Sigmoid colon (tissue), 7 donors: ENCODE results near the gene NRGN. TPM values are rescaled to one million over a fixed set of nuclear protein-coding genes. Genes with fewer than 3 reads are reported as not detected.
A peak's percentile ranks its signal among the peaks of the same experiment; 100 is the strongest.

ENCODE experiments used
- DNase-seq: peaks from one replicate; pipeline ENCODE4 v3.0.0-alpha.2; 2019
- H3K27ac ChIP-seq, 4 donors: fragments of 200-600 bp; sonication (generic); one replicate each; pipeline ENCODE4 v1.5.1; 2016 to 2019; ENCODE audit warnings: mild to moderate bottlenecking in 1 of 4
- H3K27me3 ChIP-seq, 3 donors: fragments of 200-600 bp; sonication (generic); one replicate each; pipeline ENCODE4 v1.5.1; 2019; ENCODE audit warnings: mild to moderate bottlenecking in 1 of 3
- H3K36me3 ChIP-seq, 4 donors: fragments of 200-600 bp; sonication (generic); one replicate each; pipeline ENCODE4 v1.5.1; 2016 to 2019
- H3K4me1 ChIP-seq, 4 donors: fragments of 200-600 bp; sonication (generic); one replicate each; pipeline ENCODE4 v1.5.1; 2017 to 2019
- H3K4me3 ChIP-seq, 4 donors: fragments of 200-600 bp; sonication (generic); one replicate each; pipeline ENCODE4 v1.5.1; 2017 to 2019; ENCODE audit warnings: mild to moderate bottlenecking in 2 of 4, moderate library complexity in 1 of 4
- H3K9me3 ChIP-seq, 4 donors: fragments of 200-600 bp in 3 of 4; sonication (generic) in 3 of 4; one replicate each; pipeline versions ENCODE4 v1.5.1 to v1.6.1; 2013 to 2019
- EP300 ChIP-seq, 4 donors: sonication (generic); formaldehyde crosslinking; IDR thresholded peaks; one replicate each; pipeline ENCODE4 v1.6.1; 2017; ENCODE audit warnings: antibody characterized with exemption in 4 of 4
- POLR2A ChIP-seq, 2 donors: fragments of 450-650 bp; IDR thresholded peaks; one replicate each; pipeline ENCODE4 v1.6.1; 2016; ENCODE audit warnings: antibody characterized with exemption in 2 of 2, mild to moderate bottlenecking in 2 of 2, moderate library complexity in 2 of 2
- POLR2AphosphoS5 ChIP-seq, 4 donors: sonication (generic); formaldehyde crosslinking; IDR thresholded peaks; one replicate each; pipeline ENCODE4 v1.6.1; 2017; ENCODE audit warnings: antibody characterized with exemption in 4 of 4
- WGBS, 2 donors: extraction: QIAGEN DNeasy Blood & Tissue Kit; methylation state at CpG; one replicate each; pipeline ENCODE4 v1.1.7; 2013; 5-methylcytosine and 5-hydroxymethylcytosine counted together
- intact Hi-C: fragments of 100-400 bp; cut with DNase I; formaldehyde crosslinking; loops from one replicate; pipeline ENCODE4 v1.15.1; 2023
- polyA plus RNA-seq, 3 donors: library from polyadenylated mRNA; stranded (reverse); fragments of 200-250 nt; gene quantifications; one replicate each; pipeline ENCODE4 v1.2.3, GENCODE V29; 2013
- total RNA-seq, 4 donors: library from RNA; depleted of rRNA; stranded (reverse); fragments of >200 nt; gene quantifications; one replicate each; pipeline ENCODE4 v1.1.0, GENCODE V29; 2016
- TF ChIP-seq, protein P1 (sequence below), 4 experiments: fragments of 450-650 bp in 3 of 4; fragments of 200-600 bp in 1 of 4; IDR thresholded peaks; one replicate each; pipeline ENCODE4 v1.5.1; 2016 to 2019; ENCODE audit warnings: antibody characterized with exemption in 4 of 4, mild to moderate bottlenecking in 3 of 4, moderate library complexity in 2 of 4
- donor health status: healthy with polysubstance abuse.
- donor health status: Bipolar disorder and iron deficiency.
- donor health status: healthy.

The NRGN gene
- total and polyA plus RNA-seq, 7 donors: 0.95 to 7.4 (median 1.3) TPM; not detected in 2

DNA sequence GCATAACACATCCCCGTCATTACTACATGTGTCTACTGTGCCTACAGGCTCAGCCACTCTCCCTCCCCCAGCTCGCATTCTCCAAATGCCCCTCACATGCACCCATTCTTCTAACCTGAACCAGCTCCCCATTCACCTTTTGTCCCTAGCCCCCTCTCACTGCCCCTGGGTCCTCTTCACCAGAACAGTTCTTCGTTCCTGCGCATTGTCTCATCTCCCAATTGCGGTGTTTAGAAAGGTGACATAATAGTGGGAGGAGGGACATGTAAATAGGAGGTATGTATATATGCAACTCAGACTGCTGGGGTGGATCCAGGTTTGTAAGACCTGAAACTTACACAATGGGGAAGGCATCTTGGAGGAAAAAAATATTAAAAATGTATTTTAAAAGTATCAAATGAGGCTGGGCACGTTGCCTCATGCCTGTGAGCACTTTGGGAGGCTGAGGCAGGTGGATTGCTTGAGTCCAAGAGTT lies 17.0 kb downstream of the NRGN start:
- TF ChIP-seq POLR2A (IDR thresholded peaks at IDR 0.05) (no peak), EP300 (IDR thresholded peaks at IDR 0.05) (no peak), POLR2AphosphoS5 (IDR thresholded peaks at IDR 0.05) (no peak)
- TF ChIP-seq, protein P1, sequence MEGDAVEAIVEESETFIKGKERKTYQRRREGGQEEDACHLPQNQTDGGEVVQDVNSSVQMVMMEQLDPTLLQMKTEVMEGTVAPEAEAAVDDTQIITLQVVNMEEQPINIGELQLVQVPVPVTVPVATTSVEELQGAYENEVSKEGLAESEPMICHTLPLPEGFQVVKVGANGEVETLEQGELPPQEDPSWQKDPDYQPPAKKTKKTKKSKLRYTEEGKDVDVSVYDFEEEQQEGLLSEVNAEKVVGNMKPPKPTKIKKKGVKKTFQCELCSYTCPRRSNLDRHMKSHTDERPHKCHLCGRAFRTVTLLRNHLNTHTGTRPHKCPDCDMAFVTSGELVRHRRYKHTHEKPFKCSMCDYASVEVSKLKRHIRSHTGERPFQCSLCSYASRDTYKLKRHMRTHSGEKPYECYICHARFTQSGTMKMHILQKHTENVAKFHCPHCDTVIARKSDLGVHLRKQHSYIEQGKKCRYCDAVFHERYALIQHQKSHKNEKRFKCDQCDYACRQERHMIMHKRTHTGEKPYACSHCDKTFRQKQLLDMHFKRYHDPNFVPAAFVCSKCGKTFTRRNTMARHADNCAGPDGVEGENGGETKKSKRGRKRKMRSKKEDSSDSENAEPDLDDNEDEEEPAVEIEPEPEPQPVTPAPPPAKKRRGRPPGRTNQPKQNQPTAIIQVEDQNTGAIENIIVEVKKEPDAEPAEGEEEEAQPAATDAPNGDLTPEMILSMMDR (IDR thresholded peaks at IDR 0.05): no peak
- 76 to 87% methylated on average over 6 of the region's 6 CpGs for WGBS, 2 donors
- Histone ChIP-seq H3K36me3 (no peaks in the 10 kb centered on the region), H3K9me3 (no peaks in the 10 kb centered on the region), H3K4me3 (no peak overlapping the region), H3K27ac (no peak overlapping the region), H3K27me3 (peaks cover 36 to 96% (median 69%) of the 10 kb centered on the region in 3 donors), H3K4me1 (peaks cover 0 to 34% (median 28%) of the 10 kb centered on the region in 4 donors)
- intact Hi-C loops: loop anchor here (10.0 kb wide), 1 partner anchor 198 kb away; the partner anchor contains the start of gene CCDC15
- DNase-seq: no peak

- H3K36me3 ChIP-seq: no peaks in the 10 kb centered on the region
- WGBS, 2 donors: 81 to 91% methylated on average over 3 of the region's 3 CpGs
- peaks cover 40 to 96% (median 69%) of the 10 kb centered on the region in 3 donors for H3K27me3 ChIP-seq
- H3K9me3 ChIP-seq: no peaks in the 10 kb centered on the region
- TF ChIP-seq POLR2AphosphoS5 (IDR thresholded peaks at IDR 0.05): no peak
- TF ChIP-seq POLR2A (IDR thresholded peaks at IDR 0.05): no peak
- TF ChIP-seq EP300 (IDR thresholded peaks at IDR 0.05): no peak
- TF ChIP-seq, protein P1 (IDR thresholded peaks at IDR 0.05): no peak
- H3K4me1 ChIP-seq: peaks cover 0 to 36% (median 34%) of the 10 kb centered on the region in 4 donors
- intact Hi-C loops: loop anchor here (10.0 kb wide), 1 partner anchor 197 kb away; the partner anchor contains the start of gene CCDC15
- no peak for DNase-seq
- no peak overlapping the region for H3K4me3 ChIP-seq
- no peak overlapping the region for H3K27ac ChIP-seq
These were observed 17.6 kb downstream of the NRGN start for GRCh38 chr11:124757320-124757719.

DNA sequence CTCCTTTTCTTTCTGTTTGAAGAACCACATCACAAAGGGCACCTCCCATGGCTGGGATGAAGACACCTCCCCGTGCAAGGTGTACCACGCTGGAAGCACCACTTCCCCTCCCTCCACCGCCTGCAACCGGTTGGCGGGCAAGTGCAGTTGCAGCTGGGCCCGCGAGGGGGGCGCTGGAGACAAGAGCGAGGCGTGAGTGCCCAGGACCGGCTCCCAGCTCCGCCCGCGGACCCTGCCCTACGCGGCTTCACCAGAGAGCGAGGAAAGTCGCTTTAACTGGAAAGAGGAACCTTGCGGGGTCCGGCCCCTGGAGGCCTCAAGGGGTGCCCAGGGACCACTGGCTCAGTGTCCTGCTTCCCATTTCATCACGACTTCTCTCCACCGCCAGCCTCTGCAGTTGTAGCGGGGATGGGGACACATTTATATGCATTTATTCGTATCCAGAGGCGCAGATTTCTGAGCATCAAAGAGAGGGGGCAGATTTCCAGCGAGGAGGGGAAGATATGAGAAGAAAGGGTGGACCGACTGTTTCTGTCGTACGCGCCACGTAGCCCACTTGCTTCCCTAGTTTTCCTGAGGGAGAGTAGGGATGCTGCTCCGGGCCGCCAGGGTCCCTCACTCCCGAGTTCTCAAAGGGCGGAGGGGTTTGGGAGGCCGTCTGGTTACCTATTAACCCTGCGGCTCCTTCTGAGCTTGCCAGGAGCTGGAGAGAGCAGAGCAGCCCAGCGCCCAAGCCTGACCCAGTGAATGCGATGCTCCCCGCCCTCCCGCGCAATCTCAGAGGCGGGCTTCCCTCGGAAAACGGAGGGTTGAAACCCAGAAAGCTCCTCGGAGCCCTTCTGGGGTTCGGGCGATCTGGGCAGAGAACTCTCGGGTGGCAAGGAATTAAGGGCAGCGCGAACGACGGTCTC lies 18.9 kb downstream of the NRGN start:
- H3K27me3 ChIP-seq: peaks cover 47 to 96% (median 72%) of the 10 kb centered on the region in 3 donors
- TF ChIP-seq EP300 (IDR thresholded peaks at IDR 0.05) (no peak), POLR2AphosphoS5 (IDR thresholded peaks at IDR 0.05) (peak in 1 of 4 donors; percentile 17), POLR2A (IDR thresholded peaks at IDR 0.05) (no peak)
- TF ChIP-seq, protein P1 (IDR thresholded peaks at IDR 0.05): peak; percentile 31 to 75 (median 64)
- H3K36me3 ChIP-seq: no peaks in the 10 kb centered on the region
- H3K4me1 ChIP-seq: peaks cover 0 to 47% (median 44%) of the 10 kb centered on the region in 4 donors
- H3K9me3 ChIP-seq: no peaks in the 10 kb centered on the region
- H3K27ac ChIP-seq: peak overlapping the region; percentile 17 to 76 (median 52)
- 3 to 11% methylated on average over 53 of the region's 53 CpGs for WGBS, 2 donors
- intact Hi-C loops: loop anchor here (10.0 kb wide), 1 partner anchor 196 kb away; the partner anchor contains the start of gene CCDC15
- H3K4me3 ChIP-seq: peak overlapping the region in 3 of 4 donors; percentile 25 to 44 (median 41)
- peak; percentile 82 for DNase-seq

DNA sequence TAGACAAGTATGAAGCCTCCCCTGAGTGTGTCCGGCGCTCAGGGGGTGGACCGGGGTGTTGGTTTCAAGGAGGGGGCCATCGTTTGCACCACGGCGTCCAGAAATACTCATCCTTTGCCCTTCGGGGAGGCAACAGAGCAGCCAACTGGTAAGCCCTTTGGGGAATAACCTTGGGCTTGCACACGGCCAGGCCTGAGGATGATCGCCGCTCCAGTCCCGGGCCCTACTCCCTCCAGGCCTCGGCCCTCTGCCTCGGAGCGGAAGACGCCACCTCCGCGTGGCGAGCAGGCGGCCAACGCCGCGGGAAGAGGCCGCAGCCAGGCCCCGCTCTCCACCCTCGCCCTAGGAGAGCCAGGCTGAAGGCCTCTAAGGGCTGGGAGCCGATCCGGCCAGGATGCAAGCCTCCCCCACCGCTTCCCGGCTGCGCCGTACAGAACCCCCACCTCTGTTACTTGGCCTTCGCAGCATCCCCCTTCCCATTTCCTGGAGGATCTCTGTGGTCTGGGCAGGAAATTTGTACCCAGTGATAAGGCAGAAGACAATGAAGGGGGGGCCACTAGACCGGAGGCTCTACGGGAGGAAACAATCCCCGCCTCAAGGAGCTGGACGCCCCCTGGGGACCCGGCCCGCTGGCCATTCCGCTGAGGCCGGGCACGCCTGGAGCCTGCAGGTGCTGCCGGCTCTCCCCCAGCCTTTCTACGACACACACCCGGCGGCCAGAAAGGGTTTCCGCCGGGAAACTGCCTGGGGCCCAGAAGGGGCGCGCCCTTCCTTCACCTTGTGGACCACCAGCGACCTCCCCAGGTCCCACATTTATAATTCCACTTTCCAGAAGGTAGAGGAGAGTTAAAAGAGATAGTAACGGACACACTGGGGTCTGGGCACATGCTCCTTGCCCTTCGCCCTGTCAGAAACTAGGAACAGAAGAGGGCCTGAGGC lies 19.8 kb downstream of the NRGN start:
- no peaks in the 10 kb centered on the region for H3K36me3 ChIP-seq
- WGBS, 2 donors: 28 to 56% methylated on average over 52 of the region's 52 CpGs
- no peak for DNase-seq
- intact Hi-C loops: loop anchor here (10.0 kb wide), 1 partner anchor 195 kb away; the partner anchor contains the start of gene CCDC15
- no peaks in the 10 kb centered on the region for H3K9me3 ChIP-seq
- TF ChIP-seq POLR2A (IDR thresholded peaks at IDR 0.05) (no peak), EP300 (IDR thresholded peaks at IDR 0.05) (peak in 1 of 4 donors; percentile 11), POLR2AphosphoS5 (IDR thresholded peaks at IDR 0.05) (peak in 2 of 4 donors; percentile 37 to 46)
- TF ChIP-seq, protein P1 (IDR thresholded peaks at IDR 0.05): no peak
- H3K4me3 ChIP-seq: peak overlapping the region; percentile 8 to 45 (median 42)
- H3K4me1 ChIP-seq: peaks cover 0 to 47% (median 44%) of the 10 kb centered on the region in 4 donors
- peaks cover 47 to 88% (median 72%) of the 10 kb centered on the region in 3 donors for H3K27me3 ChIP-seq
- H3K27ac ChIP-seq: peak overlapping the region; percentile 54 to 76 (median 68)
